SH-SY5Y (cell line): Measurements from ENCODE around the gene CD82.

ENCODE experiments used
- GATA2 ChIP-seq: IDR thresholded peaks from 2 replicates; pipeline ENCODE4 v1.6.1; 2011; ENCODE audit warnings: mild to moderate bottlenecking, low read depth, low read length
- GATA3 ChIP-seq: IDR thresholded peaks from 2 replicates; pipeline ENCODE4 v1.6.1; 2011; ENCODE audit warnings: low read depth, mild to moderate bottlenecking, low read length, moderate library complexity

- TF ChIP-seq GATA2, result no peak
- no peak for TF ChIP-seq GATA3
These were observed 2.4 kb downstream of the CD82 start for GRCh38 chr11:44567876-44568256.
